ENCODE results near the gene MYPOP. TPM values are rescaled to one million over a fixed set of nuclear protein-coding genes. Genes with fewer than 3 reads are reported as not detected.

MYPOP gene
- total RNA-seq, 4 donors from 2014 or later, result 4.1 to 17.7 (median 14.2) TPM

DNA sequence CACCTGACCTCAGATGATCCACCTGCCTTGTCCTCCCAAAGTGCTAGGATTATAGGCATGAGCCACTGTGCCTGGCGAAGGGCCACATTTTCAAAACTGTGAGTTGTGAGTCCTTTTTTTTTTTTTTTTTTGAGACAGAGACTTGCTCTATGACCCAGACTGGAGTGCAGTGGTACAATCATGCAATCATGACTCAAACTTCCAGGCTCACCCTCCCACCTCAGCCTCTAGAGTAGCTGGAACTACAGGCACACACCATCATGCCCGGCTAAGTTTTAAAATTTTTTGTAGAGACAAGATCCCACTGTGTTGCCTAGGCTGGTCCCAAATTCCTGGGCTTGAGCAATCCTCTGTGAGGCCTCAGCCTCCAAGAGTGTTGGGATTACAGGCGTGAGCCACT lies 3.8 kb upstream of the MYPOP start:
- Histone ChIP-seq H3K27ac (no peak overlapping the region), H3K9me3 (no peaks in the 10 kb centered on the region), H3K36me3 (no peaks in the 10 kb centered on the region), H3K4me3 (no peak overlapping the region), H3K4me1 (peaks cover 0 to 12% (median 6%) of the 10 kb centered on the region in 4 donors), H3K27me3 (no peaks in the 10 kb centered on the region)
- TF ChIP-seq, protein P1, sequence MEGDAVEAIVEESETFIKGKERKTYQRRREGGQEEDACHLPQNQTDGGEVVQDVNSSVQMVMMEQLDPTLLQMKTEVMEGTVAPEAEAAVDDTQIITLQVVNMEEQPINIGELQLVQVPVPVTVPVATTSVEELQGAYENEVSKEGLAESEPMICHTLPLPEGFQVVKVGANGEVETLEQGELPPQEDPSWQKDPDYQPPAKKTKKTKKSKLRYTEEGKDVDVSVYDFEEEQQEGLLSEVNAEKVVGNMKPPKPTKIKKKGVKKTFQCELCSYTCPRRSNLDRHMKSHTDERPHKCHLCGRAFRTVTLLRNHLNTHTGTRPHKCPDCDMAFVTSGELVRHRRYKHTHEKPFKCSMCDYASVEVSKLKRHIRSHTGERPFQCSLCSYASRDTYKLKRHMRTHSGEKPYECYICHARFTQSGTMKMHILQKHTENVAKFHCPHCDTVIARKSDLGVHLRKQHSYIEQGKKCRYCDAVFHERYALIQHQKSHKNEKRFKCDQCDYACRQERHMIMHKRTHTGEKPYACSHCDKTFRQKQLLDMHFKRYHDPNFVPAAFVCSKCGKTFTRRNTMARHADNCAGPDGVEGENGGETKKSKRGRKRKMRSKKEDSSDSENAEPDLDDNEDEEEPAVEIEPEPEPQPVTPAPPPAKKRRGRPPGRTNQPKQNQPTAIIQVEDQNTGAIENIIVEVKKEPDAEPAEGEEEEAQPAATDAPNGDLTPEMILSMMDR (IDR thresholded peaks at IDR 0.05), result no peak
- no peak for TF ChIP-seq POLR2A (IDR thresholded peaks at IDR 0.05)
- DNase-seq, result no peak

DNA sequence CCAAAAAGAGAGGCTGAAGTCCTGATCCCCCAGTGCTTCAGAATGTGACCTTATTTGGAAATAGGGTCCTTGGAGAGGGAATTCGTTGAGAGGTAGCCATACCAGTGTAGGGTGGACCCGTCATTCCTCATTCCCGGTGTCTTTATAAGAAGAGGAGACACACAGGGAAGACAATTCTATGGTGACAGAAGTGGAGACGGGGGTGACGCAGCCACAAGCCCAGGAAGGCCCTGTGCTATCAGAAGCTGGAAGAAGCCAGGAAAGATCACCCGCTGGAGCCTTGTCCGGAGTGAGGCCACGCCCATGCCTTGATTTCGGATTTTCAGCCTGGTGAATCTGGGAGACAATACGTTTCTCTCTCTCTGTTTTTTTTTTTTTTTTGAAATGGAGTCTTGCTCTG lies 2.6 kb upstream of the MYPOP start:
- no peak overlapping the region for H3K4me3 ChIP-seq
- TF ChIP-seq POLR2A (IDR thresholded peaks at IDR 0.05), result no peak
- TF ChIP-seq, protein P1 (IDR thresholded peaks at IDR 0.05), result no peak
- no peak for DNase-seq
- H3K4me1 ChIP-seq, result peaks cover 0 to 17% (median 8%) of the 10 kb centered on the region in 4 donors
- H3K27me3 ChIP-seq, result no peaks in the 10 kb centered on the region
- no peaks in the 10 kb centered on the region for H3K9me3 ChIP-seq
- H3K27ac ChIP-seq, result no peak overlapping the region
- no peaks in the 10 kb centered on the region for H3K36me3 ChIP-seq

DNA sequence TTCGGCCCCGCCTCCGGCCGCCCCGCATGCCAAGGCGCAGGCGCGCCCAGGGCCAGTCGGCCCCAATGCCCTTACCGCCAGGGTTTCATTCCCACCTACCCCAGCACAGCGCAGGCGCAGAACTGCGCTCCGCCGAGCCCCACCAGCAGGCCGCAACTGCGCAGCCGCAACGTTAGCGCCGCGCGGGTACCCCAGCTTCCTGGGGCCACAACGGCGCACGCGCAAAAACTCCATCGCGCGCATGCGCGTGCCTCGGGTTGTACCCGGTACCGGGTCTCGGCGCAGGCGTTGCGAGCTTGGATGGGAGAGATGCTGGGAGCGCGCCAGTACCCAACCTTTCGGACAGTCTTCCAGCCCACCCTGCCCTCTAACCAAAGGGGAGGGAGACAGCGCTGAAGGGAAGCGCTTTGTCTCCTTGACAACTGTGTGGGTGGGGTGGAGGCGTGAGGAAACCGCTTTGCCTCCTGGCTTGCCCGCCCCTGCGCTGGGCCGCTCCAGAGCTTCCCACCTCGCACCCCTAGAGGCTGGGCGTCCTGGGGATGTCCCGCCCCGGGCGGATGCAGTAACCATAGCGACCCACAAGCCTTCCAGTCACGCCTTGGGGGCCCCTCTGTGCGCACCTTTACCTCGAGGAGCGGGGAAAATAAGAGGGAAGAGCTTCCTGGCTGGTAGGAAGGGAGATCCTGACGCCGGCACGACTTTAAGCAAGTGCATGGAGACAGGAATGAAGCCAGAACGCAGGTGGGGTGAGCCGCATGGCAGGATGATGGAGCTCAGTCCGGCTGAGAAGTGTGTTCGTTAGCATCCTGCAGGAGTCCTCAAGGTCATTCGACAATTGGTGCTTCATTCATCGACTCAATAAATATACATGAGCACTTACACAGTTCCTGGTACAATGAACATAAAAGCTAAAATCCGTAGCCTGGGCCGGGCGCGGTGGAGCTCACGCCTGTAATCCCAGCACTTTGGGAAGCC lies 525 bp upstream of the MYPOP start:
- Histone ChIP-seq H3K27me3 (no peaks in the 10 kb centered on the region), H3K4me3 (peak overlapping the region; percentile 51 to 79 (median 66)), H3K9me3 (no peaks in the 10 kb centered on the region), H3K4me1 (peaks cover 0 to 17% (median 8%) of the 10 kb centered on the region in 4 donors), H3K36me3 (peaks cover 0 to 17% (median 0%) of the 10 kb centered on the region in 3 donors), H3K27ac (peak overlapping the region; percentile 67 to 84 (median 80))
- DNase-seq, result peak; percentile 94 to 99 (median 99)
- peak; percentile 54 to 63 for TF ChIP-seq POLR2A (IDR thresholded peaks at IDR 0.05)
- TF ChIP-seq, protein P1 (IDR thresholded peaks at IDR 0.05), result peak in 2 of 6 experiments; percentile 1 to 11

DNA sequence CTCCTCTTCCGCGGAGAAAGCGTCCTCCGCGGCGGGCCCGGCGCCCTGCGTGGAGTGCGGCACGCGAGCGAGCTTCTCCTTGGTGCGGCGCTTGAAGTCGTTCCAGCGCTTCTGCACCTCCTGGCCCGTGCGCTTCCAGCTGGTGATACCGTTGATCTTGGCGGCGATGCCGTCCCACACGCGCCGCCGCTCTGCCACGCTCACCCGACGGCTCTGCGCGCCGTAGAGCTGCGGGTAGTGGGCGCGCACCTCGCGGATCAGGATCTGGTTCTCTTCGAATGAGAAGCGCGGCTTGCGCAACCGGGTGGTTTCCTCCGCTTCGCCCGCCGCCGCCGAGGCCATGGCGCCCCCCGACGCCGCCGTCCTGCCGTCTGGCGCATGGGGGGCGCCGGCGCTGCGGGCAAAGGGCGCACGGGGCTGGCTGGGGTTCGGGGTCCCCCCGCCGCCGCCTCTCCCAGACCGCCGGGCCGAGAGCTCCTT lies 941 bp downstream of the MYPOP start:
- peak overlapping the region in 2 of 4 donors; percentile 82 to 84 for H3K27ac ChIP-seq

DNA sequence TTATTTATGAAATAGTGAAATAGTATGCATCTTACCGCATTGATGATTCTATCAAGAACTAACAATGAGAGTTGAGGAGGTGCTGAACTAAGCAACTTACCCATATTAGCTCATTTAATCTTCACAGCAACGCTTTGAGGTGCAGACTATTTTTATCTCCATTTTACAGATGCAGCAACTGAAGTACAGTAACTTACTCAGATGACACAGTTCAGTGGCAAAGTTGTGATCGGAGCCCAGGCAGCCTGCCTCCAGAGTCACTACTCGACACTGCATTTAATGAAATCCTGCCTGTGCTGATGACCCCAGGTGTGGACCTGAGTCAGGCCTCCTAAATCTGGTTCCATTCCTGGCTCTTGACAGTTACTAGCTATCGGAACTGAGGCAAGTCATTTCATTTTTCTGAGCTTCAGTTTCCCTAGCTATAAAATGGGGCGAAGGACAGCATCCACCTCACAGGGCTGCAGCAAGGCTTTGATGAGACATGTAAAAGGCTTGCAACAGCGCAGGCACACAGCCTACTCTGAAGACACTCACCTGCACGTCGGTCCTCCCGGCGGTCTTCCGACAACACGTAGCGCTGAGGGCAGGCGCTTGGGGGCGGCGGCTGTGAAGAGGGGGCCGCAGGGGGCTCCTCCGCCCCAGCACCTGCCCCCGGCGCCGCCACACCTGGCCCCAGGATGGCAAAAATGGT lies 1.5 kb downstream of the MYPOP start:
- no peak for DNase-seq
- Histone ChIP-seq H3K27me3 (no peaks in the 10 kb centered on the region), H3K4me3 (peak overlapping the region; percentile 51 to 79 (median 66)), H3K36me3 (peaks cover 0 to 19% (median 0%) of the 10 kb centered on the region in 3 donors), H3K9me3 (no peaks in the 10 kb centered on the region), H3K27ac (peak overlapping the region in 2 of 4 donors; percentile 82 to 84), H3K4me1 (peaks cover 0 to 17% (median 8%) of the 10 kb centered on the region in 4 donors)
- TF ChIP-seq, protein P1 (IDR thresholded peaks at IDR 0.05), result no peak
- no peak for TF ChIP-seq POLR2A (IDR thresholded peaks at IDR 0.05)

More for the DNA sequence above, 941 bp downstream of the MYPOP start:
- Histone ChIP-seq H3K9me3 (no peaks in the 10 kb centered on the region), H3K4me3 (peak overlapping the region; percentile 51 to 79 (median 66)), H3K27me3 (no peaks in the 10 kb centered on the region), H3K36me3 (peaks cover 0 to 18% (median 0%) of the 10 kb centered on the region in 3 donors), H3K4me1 (peaks cover 0 to 17% (median 8%) of the 10 kb centered on the region in 4 donors)
- TF ChIP-seq POLR2A (IDR thresholded peaks at IDR 0.05), result no peak
- TF ChIP-seq, protein P1 (IDR thresholded peaks at IDR 0.05), result no peak
- DNase-seq, result peak in 1 of 3 donors; percentile 64
